Neural progenitor cell (in vitro differentiated cells): ENCODE results near the gene USP10. TPM values are rescaled to one million over a fixed set of nuclear protein-coding genes. Genes with fewer than 3 reads are reported as not detected.

ENCODE experiments used
- DNase-seq: peaks from one replicate; pipeline ENCODE4 v3.0.0-alpha.2; 2016; ENCODE audit warnings: low spot score
- H2AFZ ChIP-seq: fragments of 200-600 bp; sonication (generic); replicated peaks from 2 replicates; pipeline ENCODE4 v1.6.1; 2016; ENCODE audit warnings: antibody characterized with exemption
- H3F3A ChIP-seq: fragments of 200-600 bp; sonication (generic); 2 replicates; pipeline ENCODE4 v1.6.1; 2016; ENCODE audit warnings: antibody characterized with exemption, low read depth
- H3K27ac ChIP-seq: fragments of 200-600 bp; sonication (generic); 2 replicates; pipeline ENCODE4 v1.5.1; 2016; ENCODE audit warnings: mild to moderate bottlenecking
- H3K27me3 ChIP-seq: fragments of 200-600 bp; sonication (generic); 2 replicates; pipeline ENCODE4 v1.6.1; 2016; ENCODE audit warnings: mild to moderate bottlenecking, moderate library complexity
- H3K36me3 ChIP-seq: fragments of 200-600 bp; sonication (generic); 2 replicates; pipeline ENCODE4 v1.5.1; 2016
- H3K4me1 ChIP-seq: fragments of 200-600 bp; sonication (generic); 2 replicates; pipeline ENCODE4 v1.6.1; 2016; ENCODE audit warnings: mixed run types
- H3K4me2 ChIP-seq: fragments of 200-600 bp; sonication (generic); 2 replicates; pipeline ENCODE4 v1.6.1; 2016
- H3K4me3 ChIP-seq: fragments of 200-600 bp; sonication (generic); 2 replicates; pipeline ENCODE4 v1.5.1; 2016
- H3K79me2 ChIP-seq: fragments of 200-600 bp; sonication (generic); 2 replicates; pipeline ENCODE4 v1.6.1; 2016; ENCODE audit warnings: low read depth
- H3K9ac ChIP-seq: fragments of 200-600 bp; sonication (generic); 2 replicates; pipeline ENCODE4 v1.6.1; 2016
- H3K9me3 ChIP-seq: fragments of 200-600 bp; sonication (generic); 2 replicates; pipeline ENCODE4 v1.5.1; 2016; ENCODE audit warnings: low read depth
- H4K20me1 ChIP-seq: fragments of 200-600 bp; sonication (generic); 2 replicates; pipeline ENCODE4 v1.6.1; 2016; ENCODE audit warnings: low read depth
- H3K27ac Mint-ChIP-seq: 3 replicates; pipeline ENCODE4 v1.8.0; 2021; ENCODE audit warnings: mixed read lengths
- H3K27me3 Mint-ChIP-seq: 2 replicates; pipeline ENCODE4 v1.8.0; 2022; ENCODE audit warnings: low read depth, mild to moderate bottlenecking, inconsistent platforms, moderate library complexity, mixed read lengths; ENCODE audit not compliant: insufficient read depth
- H3K36me3 Mint-ChIP-seq: 3 replicates; pipeline ENCODE4 v1.8.0; 2021; ENCODE audit warnings: mixed read lengths
- H3K4me1 Mint-ChIP-seq: 3 replicates; pipeline ENCODE4 v1.8.0; 2021; ENCODE audit warnings: mixed read lengths
- H3K4me3 Mint-ChIP-seq: 3 replicates; pipeline ENCODE4 v1.8.0; 2021; ENCODE audit warnings: mild to moderate bottlenecking, moderate library complexity, mixed read lengths
- H3K9me3 Mint-ChIP-seq: 3 replicates; pipeline ENCODE4 v1.8.0; 2020; ENCODE audit warnings: mixed read lengths
- CTCF ChIP-seq: fragments of 200-600 bp; sonication (generic); IDR thresholded peaks from 2 replicates; pipeline ENCODE4 v1.5.1; 2017; ENCODE audit warnings: antibody characterized with exemption, mild to moderate bottlenecking
- EZH2 ChIP-seq: fragments of 200-600 bp; sonication (generic); IDR thresholded peaks from 2 replicates; pipeline ENCODE4 v1.6.1; 2017; ENCODE audit warnings: antibody characterized with exemption, mild to moderate bottlenecking, moderate library complexity
- EZH2phosphoT487 ChIP-seq: fragments of 200-600 bp; sonication (generic); IDR thresholded peaks from 2 replicates; pipeline ENCODE4 v1.6.1; 2017; ENCODE audit warnings: antibody characterized with exemption
- total RNA-seq: library from RNA; depleted of rRNA; stranded (reverse); fragments of >200 nt; gene quantifications from 2 replicates; pipeline ENCODE4 v1.2.3, GENCODE V29; 2015; ENCODE audit warnings: low replicate concordance

USP10 gene
- total RNA-seq, 1 donor from 2014 or later = 130 TPM

GRCh38 chr16:84739349-84740124, 39.7 kb downstream of the USP10 start:
- H3K4me1 ChIP-seq = peaks cover 29% of the 10 kb centered on the region
- DNase-seq = no peak
- H3K9me3 Mint-ChIP-seq = no peaks in the 10 kb centered on the region
- H4K20me1 ChIP-seq = peaks cover 100% of the 10 kb centered on the region
- H3K36me3 ChIP-seq = no peaks in the 10 kb centered on the region
- no peaks in the 10 kb centered on the region for H3K27me3 Mint-ChIP-seq
- H3K27ac ChIP-seq = no peak overlapping the region
- no peak for TF ChIP-seq CTCF
- no peak for TF ChIP-seq EZH2phosphoT487
- peaks cover 52% of the 10 kb centered on the region for H3K4me1 Mint-ChIP-seq
- peaks cover 23% of the 10 kb centered on the region for H3F3A ChIP-seq
- no peaks in the 10 kb centered on the region for H3K27me3 ChIP-seq
- H2AFZ ChIP-seq = no peak overlapping the region
- no peak overlapping the region for H3K27ac Mint-ChIP-seq
- no peak overlapping the region for H3K4me3 Mint-ChIP-seq
- peaks cover 98% of the 10 kb centered on the region for H3K79me2 ChIP-seq
- no peak overlapping the region for H3K9ac ChIP-seq
- H3K4me2 ChIP-seq = no peak overlapping the region
- no peak overlapping the region for H3K4me3 ChIP-seq
- H3K9me3 ChIP-seq = no peaks in the 10 kb centered on the region
- H3K36me3 Mint-ChIP-seq = peaks cover 8% of the 10 kb centered on the region

- no peak for DNase-seq
- H3K27ac ChIP-seq = no peak overlapping the region
- H3K4me1 Mint-ChIP-seq = peaks cover 55% of the 10 kb centered on the region
- no peak overlapping the region for H3K4me3 ChIP-seq
- H3F3A ChIP-seq = peaks cover 19% of the 10 kb centered on the region
- H3K9me3 ChIP-seq = no peaks in the 10 kb centered on the region
- H3K27ac Mint-ChIP-seq = no peak overlapping the region
- peaks cover 97% of the 10 kb centered on the region for H3K79me2 ChIP-seq
- H3K4me2 ChIP-seq = no peak overlapping the region
- H3K27me3 ChIP-seq = no peaks in the 10 kb centered on the region
- no peaks in the 10 kb centered on the region for H3K9me3 Mint-ChIP-seq
- H3K4me1 ChIP-seq = peaks cover 29% of the 10 kb centered on the region
- no peak overlapping the region for H3K9ac ChIP-seq
- H3K36me3 ChIP-seq = no peaks in the 10 kb centered on the region
- H4K20me1 ChIP-seq = peaks cover 96% of the 10 kb centered on the region
- peaks cover 14% of the 10 kb centered on the region for H3K36me3 Mint-ChIP-seq
- no peak overlapping the region for H2AFZ ChIP-seq
- no peaks in the 10 kb centered on the region for H3K27me3 Mint-ChIP-seq
- TF ChIP-seq CTCF = no peak
- no peak for TF ChIP-seq EZH2phosphoT487
- TF ChIP-seq EZH2 = no peak
- no peak overlapping the region for H3K4me3 Mint-ChIP-seq
Measured at GRCh38 chr16:84740596-84741116, 40.9 kb downstream of the USP10 start.

- TF ChIP-seq EZH2phosphoT487 = no peak
- TF ChIP-seq EZH2 = no peak
- TF ChIP-seq CTCF = no peak
- Histone ChIP-seq H3K79me2 (peaks cover 97% of the 10 kb centered on the region), H2AFZ (no peak overlapping the region), H3K9me3 (no peaks in the 10 kb centered on the region), H3K9ac (no peak overlapping the region), H4K20me1 (peaks cover 96% of the 10 kb centered on the region), H3K36me3 (no peaks in the 10 kb centered on the region), H3K4me2 (no peak overlapping the region), H3K4me1 (peaks cover 29% of the 10 kb centered on the region), H3K4me3 (no peak overlapping the region), H3K27ac (no peak overlapping the region), H3F3A (peaks cover 19% of the 10 kb centered on the region), H3K27me3 (no peaks in the 10 kb centered on the region)
- no peak for DNase-seq
- H3K4me3 Mint-ChIP-seq = no peak overlapping the region
- H3K27ac Mint-ChIP-seq = no peak overlapping the region
- peaks cover 53% of the 10 kb centered on the region for H3K4me1 Mint-ChIP-seq
- no peaks in the 10 kb centered on the region for H3K9me3 Mint-ChIP-seq
- peaks cover 20% of the 10 kb centered on the region for H3K36me3 Mint-ChIP-seq
- no peaks in the 10 kb centered on the region for H3K27me3 Mint-ChIP-seq
Measured at GRCh38 chr16:84741340-84741830, 41.6 kb downstream of the USP10 start.
